ENCODE measurements around the gene AMY1B. TPM values are rescaled to one million over a fixed set of nuclear protein-coding genes. Genes with fewer than 3 reads are reported as not detected.
"Not testable (repeated sequence)": the region's sequence is repeated elsewhere in the genome, so short reads cannot be mapped to it uniquely, and the experiment has no call there.

AMY1B gene
- polyA plus RNA-seq, 1 of the 3 experiments (the other 2 are of a cell fraction): not detected

- CTCF ChIA-PET; H3K4me1 ChIP-seq (ENCODE audit: control insufficient read depth in 1 of 2, insufficient read depth in 2 of 2, low read depth in 1 of 2, low read length in 1 of 2); DNase-seq; POLR2A ChIA-PET; H4K20me1 ChIP-seq (ENCODE audit: insufficient read depth); H3K9me2 ChIP-seq; H3F3A ChIP-seq (replicated peaks; ENCODE audit: insufficient read depth); H3K9me3 ChIP-seq; H3K4me3 ChIP-seq (ENCODE audit: low read depth in 2 of 2, low read length in 1 of 2); H3K4me2 ChIP-seq; H3K9ac ChIP-seq; H2AFZ ChIP-seq (ENCODE audit: low read depth); H3K79me2 ChIP-seq (ENCODE audit: insufficient read depth); H3K27me3 ChIP-seq (ENCODE audit: insufficient read depth); H3K36me3 ChIP-seq (replicated peaks in 1 of 2; ENCODE audit: control insufficient read depth in 1 of 2, insufficient read depth in 2 of 2, low read length in 1 of 2); H3K27ac ChIP-seq (ENCODE audit: low read depth in 2 of 2, low read length in 1 of 2): not testable (repeated sequence)
- no CpG with 5 or more reads among the region's 3 CpGs for WGBS (ENCODE audit: low lambda C conversion rate)
Observed at GRCh38 chr1:103710381-103710780, 14.4 kb upstream of the AMY1B start.

GRCh38 chr1:103707670-103708069 lies 11.7 kb upstream of the AMY1B start:
- H4K20me1 ChIP-seq (ENCODE audit: insufficient read depth); H3K27me3 ChIP-seq (ENCODE audit: insufficient read depth); H3K36me3 ChIP-seq (replicated peaks in 1 of 2; ENCODE audit: control insufficient read depth in 1 of 2, insufficient read depth in 2 of 2, low read length in 1 of 2); H3F3A ChIP-seq (replicated peaks; ENCODE audit: insufficient read depth); H2AFZ ChIP-seq (ENCODE audit: low read depth); H3K27ac ChIP-seq (ENCODE audit: low read depth in 2 of 2, low read length in 1 of 2); H3K9me3 ChIP-seq; H3K4me3 ChIP-seq (ENCODE audit: low read depth in 2 of 2, low read length in 1 of 2); H3K4me2 ChIP-seq; POLR2A ChIA-PET; CTCF ChIA-PET; H3K9ac ChIP-seq; H3K79me2 ChIP-seq (ENCODE audit: insufficient read depth); DNase-seq; H3K9me2 ChIP-seq; H3K4me1 ChIP-seq (ENCODE audit: control insufficient read depth in 1 of 2, insufficient read depth in 2 of 2, low read depth in 1 of 2, low read length in 1 of 2): not testable (repeated sequence)
- no CpG with 5 or more reads among the region's 3 CpGs for WGBS (ENCODE audit: low lambda C conversion rate)

- H3K9me2 ChIP-seq; H2AFZ ChIP-seq (ENCODE audit: low read depth); H3K9me3 ChIP-seq; H4K20me1 ChIP-seq (ENCODE audit: insufficient read depth); POLR2A ChIA-PET; H3F3A ChIP-seq (replicated peaks; ENCODE audit: insufficient read depth); DNase-seq; H3K27ac ChIP-seq (ENCODE audit: low read depth in 2 of 2, low read length in 1 of 2); H3K36me3 ChIP-seq (replicated peaks in 1 of 2; ENCODE audit: control insufficient read depth in 1 of 2, insufficient read depth in 2 of 2, low read length in 1 of 2); H3K27me3 ChIP-seq (ENCODE audit: insufficient read depth); CTCF ChIA-PET; H3K9ac ChIP-seq; H3K4me3 ChIP-seq (ENCODE audit: low read depth in 2 of 2, low read length in 1 of 2); H3K4me2 ChIP-seq; H3K79me2 ChIP-seq (ENCODE audit: insufficient read depth); H3K4me1 ChIP-seq (ENCODE audit: control insufficient read depth in 1 of 2, insufficient read depth in 2 of 2, low read depth in 1 of 2, low read length in 1 of 2): not testable (repeated sequence)
- no CpG with 5 or more reads among the region's 4 CpGs for WGBS (ENCODE audit: low lambda C conversion rate)
Observed at GRCh38 chr1:103701256-103701655, 5.2 kb upstream of the AMY1B start.

GRCh38 chr1:103700669-103701068 lies 4.7 kb upstream of the AMY1B start:
- H3K27me3 ChIP-seq (ENCODE audit: insufficient read depth); H3K36me3 ChIP-seq (replicated peaks in 1 of 2; ENCODE audit: control insufficient read depth in 1 of 2, insufficient read depth in 2 of 2, low read length in 1 of 2); H3K4me3 ChIP-seq (ENCODE audit: low read depth in 2 of 2, low read length in 1 of 2); H3K9me3 ChIP-seq; H3K79me2 ChIP-seq (ENCODE audit: insufficient read depth); CTCF ChIA-PET; DNase-seq; H3K9ac ChIP-seq; H3K27ac ChIP-seq (ENCODE audit: low read depth in 2 of 2, low read length in 1 of 2); H3K9me2 ChIP-seq; H3K4me2 ChIP-seq; H2AFZ ChIP-seq (ENCODE audit: low read depth); H3F3A ChIP-seq (replicated peaks; ENCODE audit: insufficient read depth); H3K4me1 ChIP-seq (ENCODE audit: control insufficient read depth in 1 of 2, insufficient read depth in 2 of 2, low read depth in 1 of 2, low read length in 1 of 2); POLR2A ChIA-PET; H4K20me1 ChIP-seq (ENCODE audit: insufficient read depth): not testable (repeated sequence)
- no CpG with 5 or more reads among the region's 4 CpGs for WGBS (ENCODE audit: low lambda C conversion rate)

- WGBS (ENCODE audit: low lambda C conversion rate): no CpG with 5 or more reads among the region's 6 CpGs
- H3K9ac ChIP-seq; H3K9me3 ChIP-seq; H3K4me1 ChIP-seq (ENCODE audit: control insufficient read depth in 1 of 2, insufficient read depth in 2 of 2, low read depth in 1 of 2, low read length in 1 of 2); CTCF ChIA-PET; H3K4me2 ChIP-seq; H3K27ac ChIP-seq (ENCODE audit: low read depth in 2 of 2, low read length in 1 of 2); H3K4me3 ChIP-seq (ENCODE audit: low read depth in 2 of 2, low read length in 1 of 2); H3F3A ChIP-seq (replicated peaks; ENCODE audit: insufficient read depth); H2AFZ ChIP-seq (ENCODE audit: low read depth); H3K79me2 ChIP-seq (ENCODE audit: insufficient read depth); DNase-seq; H3K36me3 ChIP-seq (replicated peaks in 1 of 2; ENCODE audit: control insufficient read depth in 1 of 2, insufficient read depth in 2 of 2, low read length in 1 of 2); H3K27me3 ChIP-seq (ENCODE audit: insufficient read depth); H4K20me1 ChIP-seq (ENCODE audit: insufficient read depth); H3K9me2 ChIP-seq; POLR2A ChIA-PET: not testable (repeated sequence)
Observed at GRCh38 chr1:103697430-103697829, 1.4 kb upstream of the AMY1B start.

- H2AFZ ChIP-seq (ENCODE audit: low read depth); H3K9me3 ChIP-seq; H3F3A ChIP-seq (replicated peaks; ENCODE audit: insufficient read depth); H3K4me3 ChIP-seq (ENCODE audit: low read depth in 2 of 2, low read length in 1 of 2); DNase-seq; H4K20me1 ChIP-seq (ENCODE audit: insufficient read depth); H3K9ac ChIP-seq; H3K9me2 ChIP-seq; H3K27ac ChIP-seq (ENCODE audit: low read depth in 2 of 2, low read length in 1 of 2); H3K4me2 ChIP-seq; H3K27me3 ChIP-seq (ENCODE audit: insufficient read depth); H3K79me2 ChIP-seq (ENCODE audit: insufficient read depth); H3K36me3 ChIP-seq (replicated peaks in 1 of 2; ENCODE audit: control insufficient read depth in 1 of 2, insufficient read depth in 2 of 2, low read length in 1 of 2); POLR2A ChIA-PET; CTCF ChIA-PET; H3K4me1 ChIP-seq (ENCODE audit: control insufficient read depth in 1 of 2, insufficient read depth in 2 of 2, low read depth in 1 of 2, low read length in 1 of 2): not testable (repeated sequence)
- no CpG with 5 or more reads among the region's 3 CpGs for WGBS (ENCODE audit: low lambda C conversion rate)
Observed at GRCh38 chr1:103676335-103676734, 19.7 kb downstream of the AMY1B start.

GRCh38 chr1:103655460-103655859 lies 40.5 kb downstream of the AMY1B start, which contains the start of gene AMY1A:
Gene AMY1A (plus strand): TSS chr1:103655760. CDS start chr1:103656331, 571 bp downstream.
- CTCF ChIA-PET; H3K9me3 ChIP-seq; H3K79me2 ChIP-seq (ENCODE audit: insufficient read depth); H3K36me3 ChIP-seq (replicated peaks in 1 of 2; ENCODE audit: control insufficient read depth in 1 of 2, insufficient read depth in 2 of 2, low read length in 1 of 2); H3F3A ChIP-seq (replicated peaks; ENCODE audit: insufficient read depth); H3K27ac ChIP-seq (ENCODE audit: low read depth in 2 of 2, low read length in 1 of 2); H3K9me2 ChIP-seq; H3K27me3 ChIP-seq (ENCODE audit: insufficient read depth); POLR2A ChIA-PET; H4K20me1 ChIP-seq (ENCODE audit: insufficient read depth); DNase-seq; H3K4me3 ChIP-seq (ENCODE audit: low read depth in 2 of 2, low read length in 1 of 2); H2AFZ ChIP-seq (ENCODE audit: low read depth); H3K4me2 ChIP-seq; H3K9ac ChIP-seq; H3K4me1 ChIP-seq (ENCODE audit: control insufficient read depth in 1 of 2, insufficient read depth in 2 of 2, low read depth in 1 of 2, low read length in 1 of 2): not testable (repeated sequence)
- no CpG with 5 or more reads among the region's 5 CpGs for WGBS (ENCODE audit: low lambda C conversion rate)
